Bronchial epithelial cell (primary cell): Measurements from ENCODE around the gene GSG1. TPM values are rescaled to one million over a fixed set of nuclear protein-coding genes. Genes with fewer than 3 reads are reported as not detected.

Experiments used
- DNase-seq: peaks from one replicate; pipeline ENCODE4 v3.0.0-alpha.2; 2010; ENCODE audit warnings: low read depth
- FAIRE-seq: peaks from 2 replicates; lab custom pipeline; 2011; peaks lifted over from hg19 to GRCh38; lab: Jason Lieb, UNC
- H3K27me3 ChIP-seq: 2 replicates; pipeline ENCODE4 v1.5.1; 2011; ENCODE audit warnings: low read length; ENCODE audit not compliant: control insufficient read depth, insufficient read depth
- H3K36me3 ChIP-seq: 2 replicates; pipeline ENCODE4 v1.5.1; 2011; ENCODE audit warnings: low read length; ENCODE audit not compliant: control insufficient read depth, insufficient read depth
- H3K4me3 ChIP-seq: 2 replicates; pipeline ENCODE4 v1.5.1; 2011; ENCODE audit warnings: mild to moderate bottlenecking, low read depth, low read length, control low read depth
- total RNA-seq: library from RNA; depleted of rRNA; stranded (reverse); fragments of >200 nt; gene quantifications from 2 replicates; pipeline ENCODE4 v1.2.1, GENCODE V29; 2014
- TF ChIP-seq, protein P1 (sequence below): IDR thresholded peaks from 2 replicates; pipeline ENCODE4 v1.5.1; 2011; ENCODE audit warnings: mild to moderate bottlenecking, moderate library complexity, low read length, control low read depth, inconsistent platforms; ENCODE audit not compliant: insufficient read depth, severe bottlenecking

Gene GSG1
- total RNA-seq, 1 donor from 2014 or later = not detected

DNA sequence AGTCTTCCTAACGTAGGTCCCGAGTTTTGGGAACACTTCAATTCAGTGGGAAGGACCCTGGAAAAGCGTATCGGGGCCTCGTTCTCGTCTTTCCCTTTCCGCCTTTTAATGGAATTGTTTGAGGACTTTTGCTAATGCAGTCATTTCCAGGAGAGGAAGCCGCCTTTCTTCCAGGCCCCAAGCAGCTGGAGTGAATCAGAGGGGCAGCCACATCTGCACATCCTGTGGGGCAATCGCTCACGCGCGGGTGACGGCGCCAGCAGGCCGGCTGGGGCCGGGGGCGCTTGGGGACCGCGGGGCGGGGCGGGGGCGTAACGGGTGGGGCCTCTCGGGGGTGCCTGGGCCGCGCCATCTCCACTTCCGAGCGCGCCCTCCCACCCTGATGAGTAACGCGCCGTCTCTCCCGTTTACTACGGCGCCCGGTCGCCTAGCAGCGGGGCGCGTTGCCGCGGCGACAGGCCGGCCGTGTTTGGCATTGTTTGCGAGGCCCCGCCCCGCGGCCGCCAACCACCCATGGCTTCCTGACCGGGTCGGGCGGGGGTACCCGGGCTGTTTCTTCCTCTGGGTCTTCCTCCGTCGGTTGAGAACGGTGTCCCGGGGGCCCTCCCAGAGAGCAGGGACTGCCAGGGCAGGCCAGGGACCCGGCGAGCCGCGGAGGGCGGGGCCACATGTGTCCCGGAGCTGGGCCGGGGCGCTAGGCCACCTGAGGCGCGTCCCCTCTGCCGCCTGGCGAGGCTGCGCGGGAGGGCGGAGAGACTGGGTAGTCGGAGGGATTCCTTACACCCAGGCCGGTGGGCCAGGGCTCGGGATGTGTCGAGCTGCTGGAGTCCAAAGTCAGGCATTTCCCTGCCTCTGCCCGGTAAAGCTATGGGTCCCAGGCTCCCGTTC lies 2.3 kb downstream of the GSG1 start:
- FAIRE-seq (no peak), DNase-seq (peak; percentile 80)
- TF ChIP-seq, protein P1, sequence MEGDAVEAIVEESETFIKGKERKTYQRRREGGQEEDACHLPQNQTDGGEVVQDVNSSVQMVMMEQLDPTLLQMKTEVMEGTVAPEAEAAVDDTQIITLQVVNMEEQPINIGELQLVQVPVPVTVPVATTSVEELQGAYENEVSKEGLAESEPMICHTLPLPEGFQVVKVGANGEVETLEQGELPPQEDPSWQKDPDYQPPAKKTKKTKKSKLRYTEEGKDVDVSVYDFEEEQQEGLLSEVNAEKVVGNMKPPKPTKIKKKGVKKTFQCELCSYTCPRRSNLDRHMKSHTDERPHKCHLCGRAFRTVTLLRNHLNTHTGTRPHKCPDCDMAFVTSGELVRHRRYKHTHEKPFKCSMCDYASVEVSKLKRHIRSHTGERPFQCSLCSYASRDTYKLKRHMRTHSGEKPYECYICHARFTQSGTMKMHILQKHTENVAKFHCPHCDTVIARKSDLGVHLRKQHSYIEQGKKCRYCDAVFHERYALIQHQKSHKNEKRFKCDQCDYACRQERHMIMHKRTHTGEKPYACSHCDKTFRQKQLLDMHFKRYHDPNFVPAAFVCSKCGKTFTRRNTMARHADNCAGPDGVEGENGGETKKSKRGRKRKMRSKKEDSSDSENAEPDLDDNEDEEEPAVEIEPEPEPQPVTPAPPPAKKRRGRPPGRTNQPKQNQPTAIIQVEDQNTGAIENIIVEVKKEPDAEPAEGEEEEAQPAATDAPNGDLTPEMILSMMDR = no peak

DNA sequence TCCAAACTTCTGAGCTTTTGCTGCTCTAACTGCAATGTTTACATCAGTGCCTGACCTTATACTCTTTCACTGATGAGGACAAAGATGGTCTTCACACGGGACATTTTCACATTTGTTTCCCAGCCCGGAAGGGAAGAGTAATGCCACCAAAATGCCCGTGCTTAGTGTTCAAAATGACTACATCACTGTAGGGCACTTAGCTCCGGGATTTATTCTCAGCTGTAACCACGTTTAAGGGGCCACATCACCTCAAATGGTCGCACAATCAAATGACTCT lies 2.9 kb downstream of the GSG1 start:
- no peak overlapping the region for H3K4me3 ChIP-seq
- FAIRE-seq (no peak), DNase-seq (no peak)
- H3K27me3 ChIP-seq = no peaks in the 10 kb centered on the region
- no peaks in the 10 kb centered on the region for H3K36me3 ChIP-seq
- TF ChIP-seq, protein P1 = no peak

More for the DNA sequence above, 2.3 kb downstream of the GSG1 start:
- Histone ChIP-seq H3K27me3 (no peaks in the 10 kb centered on the region), H3K36me3 (no peaks in the 10 kb centered on the region), H3K4me3 (peak overlapping the region; percentile 48)

DNA sequence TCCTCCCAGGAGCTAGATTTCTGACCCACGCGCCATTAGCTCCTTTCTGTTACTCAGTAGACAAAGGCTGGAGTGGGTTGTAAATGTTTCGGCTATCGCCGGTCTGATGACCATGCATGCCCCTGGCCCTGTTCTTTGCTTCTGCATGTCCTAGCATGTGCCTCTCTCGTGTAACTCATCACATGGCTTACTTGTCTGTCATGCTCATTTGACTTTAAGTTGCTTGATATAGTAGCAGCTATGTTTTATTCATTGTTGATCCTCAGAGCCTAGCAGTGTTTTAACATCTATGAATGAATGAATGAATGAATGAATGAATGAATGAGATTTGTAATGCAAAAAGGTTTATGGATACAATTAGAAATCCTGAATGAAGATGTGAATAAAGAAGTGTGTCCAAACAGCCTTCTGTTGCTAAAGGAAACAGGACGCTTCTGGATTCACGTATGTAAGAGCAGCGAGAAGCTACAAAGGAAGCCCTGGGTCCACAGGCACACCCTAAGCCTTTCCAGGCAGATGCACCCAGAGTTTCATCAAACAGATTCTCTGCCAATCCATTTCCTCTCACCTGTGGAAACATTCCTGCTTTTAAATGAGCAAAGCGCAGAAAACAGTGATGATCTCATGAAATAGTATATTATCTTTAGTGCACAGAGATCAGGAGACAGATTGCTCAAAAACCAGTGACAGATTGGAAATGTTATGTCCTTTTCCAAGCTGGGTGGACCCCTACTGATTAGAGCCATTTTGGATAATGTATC lies 3.4 kb downstream of the GSG1 start:
- no peak overlapping the region for H3K4me3 ChIP-seq
- peak; percentile 94 for DNase-seq

DNA sequence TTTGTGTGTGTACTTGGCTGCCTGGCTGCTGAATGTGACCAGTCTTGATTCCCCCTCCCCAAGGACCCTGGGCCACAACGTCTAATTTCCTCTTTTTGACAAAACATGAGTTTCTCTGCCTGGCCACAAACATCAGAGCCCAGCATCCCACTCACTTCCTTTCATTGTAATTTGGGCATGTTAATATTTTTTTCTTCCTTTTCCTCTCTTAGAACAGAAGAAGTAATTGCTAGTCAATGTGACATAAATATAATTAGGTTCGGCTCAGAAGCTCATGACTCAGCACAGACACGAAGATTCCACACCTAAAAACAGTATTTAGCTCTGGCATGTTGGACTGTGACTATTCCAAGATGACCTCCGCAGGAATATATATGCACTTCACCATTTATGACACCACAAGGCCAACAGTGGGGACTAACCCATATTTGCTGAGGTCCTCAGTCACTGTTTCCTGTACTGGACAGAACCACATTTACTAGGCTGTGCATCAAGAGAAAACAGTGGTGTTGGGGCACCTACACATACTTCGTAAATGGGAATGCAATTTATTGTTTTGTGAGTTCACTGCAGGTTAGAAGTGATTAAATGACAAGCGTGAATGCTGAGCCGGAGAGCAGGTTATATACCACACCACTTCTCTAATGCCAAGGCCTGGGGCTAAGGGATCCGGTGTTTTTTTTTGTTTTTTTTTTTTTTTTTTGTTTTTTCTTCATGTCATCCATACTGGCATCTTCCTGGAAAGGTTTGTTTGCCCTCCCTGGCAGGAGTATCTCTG lies 4.2 kb downstream of the GSG1 start:
- Histone ChIP-seq H3K36me3 (no peaks in the 10 kb centered on the region), H3K27me3 (no peaks in the 10 kb centered on the region), H3K4me3 (no peak overlapping the region)
- DNase-seq = peak; percentile 46
- no peak for FAIRE-seq
- TF ChIP-seq, protein P1 = no peak

More for the DNA sequence above, 3.4 kb downstream of the GSG1 start:
- TF ChIP-seq, protein P1 = no peak
- FAIRE-seq = no peak
- Histone ChIP-seq H3K36me3 (no peaks in the 10 kb centered on the region), H3K27me3 (no peaks in the 10 kb centered on the region)

DNA sequence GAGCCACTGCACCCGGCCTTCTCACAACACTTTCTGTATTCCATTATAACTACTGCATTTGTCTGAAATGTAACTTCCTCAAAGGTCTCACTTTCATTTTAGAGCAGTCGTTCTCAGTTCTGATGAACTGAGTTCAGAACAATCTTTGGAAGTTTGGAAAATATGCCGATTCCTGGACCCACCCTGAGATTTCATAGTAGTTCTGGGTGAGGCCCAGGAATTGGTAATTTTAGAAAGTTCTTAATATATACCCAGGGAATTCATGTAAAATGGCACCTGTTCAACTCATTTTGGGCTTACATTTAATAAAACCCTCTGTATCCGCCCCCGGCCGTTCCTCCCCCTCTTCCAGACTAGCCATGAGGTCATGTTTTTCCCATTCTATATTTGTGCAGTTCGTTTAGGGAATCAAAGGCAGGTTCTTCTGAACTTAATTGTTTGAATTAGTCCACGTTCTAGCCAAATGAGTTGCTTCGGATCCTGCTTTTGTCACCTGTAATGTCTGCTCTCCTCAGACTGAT lies 5.9 kb downstream of the GSG1 start:
- TF ChIP-seq, protein P1 = no peak
- DNase-seq (no peak), FAIRE-seq (no peak)
- no peak overlapping the region for H3K4me3 ChIP-seq
- no peaks in the 10 kb centered on the region for H3K36me3 ChIP-seq
- H3K27me3 ChIP-seq = no peaks in the 10 kb centered on the region
